Tibial artery (tissue), 4 donors: ENCODE results near the gene NAPB.

Experiments
- DNase-seq, 2 donors: peaks; one replicate each; pipeline ENCODE4 v3.0.0-alpha.2; 2019
- H3K27ac ChIP-seq, 2 donors: fragments of 200-600 bp; sonication (generic) in 1 of 2; 1 replicate in 1 of 2; 2 replicates in 1 of 2; pipeline ENCODE4 v1.5.1; 2018 to 2019; ENCODE audit warnings: mild to moderate bottlenecking in 1 of 2
- H3K27me3 ChIP-seq, 2 donors: fragments of 200-600 bp; sonication (generic) in 1 of 2; one replicate each; pipeline versions ENCODE4 v1.5.1 to v1.6.0; 2016 to 2019
- H3K36me3 ChIP-seq, 3 donors: fragments of 200-600 bp; sonication (generic) in 2 of 3; one replicate each; pipeline ENCODE4 v1.5.1; 2016 to 2019; ENCODE audit warnings: mild to moderate bottlenecking in 2 of 3
- H3K4me1 ChIP-seq, 4 donors: fragments of 200-600 bp; sonication (generic) in 2 of 4; 1 replicate in 3 of 4; 2 replicates in 1 of 4; pipeline ENCODE4 v1.5.1; 2016 to 2019
- H3K4me3 ChIP-seq, 2 donors: fragments of 200-600 bp; sonication (generic) in 1 of 2; 1 replicate in 1 of 2; 2 replicates in 1 of 2; pipeline ENCODE4 v1.5.1; 2018 to 2019; ENCODE audit warnings: mild to moderate bottlenecking in 2 of 2
- H3K9me3 ChIP-seq, 3 donors: fragments of 200-600 bp; sonication (generic) in 1 of 3; one replicate each; pipeline ENCODE4 v1.5.1; 2016 to 2019
- intact Hi-C: fragments of 100-400 bp; cut with DNase I; formaldehyde crosslinking; loops from one replicate; pipeline ENCODE4 v1.15.0; 2023; ENCODE audit warnings: low total_unique reads
- TF ChIP-seq, protein P1 (sequence below), 2 experiments: fragments of 200-600 bp in 1 of 2; fragments of 450-650 bp in 1 of 2; IDR thresholded peaks; one replicate each; pipeline ENCODE4 v1.5.1; 2017 to 2019; ENCODE audit warnings: antibody characterized with exemption in 2 of 2, mild to moderate bottlenecking in 1 of 2, moderate library complexity in 1 of 2

Gene NAPB

DNA sequence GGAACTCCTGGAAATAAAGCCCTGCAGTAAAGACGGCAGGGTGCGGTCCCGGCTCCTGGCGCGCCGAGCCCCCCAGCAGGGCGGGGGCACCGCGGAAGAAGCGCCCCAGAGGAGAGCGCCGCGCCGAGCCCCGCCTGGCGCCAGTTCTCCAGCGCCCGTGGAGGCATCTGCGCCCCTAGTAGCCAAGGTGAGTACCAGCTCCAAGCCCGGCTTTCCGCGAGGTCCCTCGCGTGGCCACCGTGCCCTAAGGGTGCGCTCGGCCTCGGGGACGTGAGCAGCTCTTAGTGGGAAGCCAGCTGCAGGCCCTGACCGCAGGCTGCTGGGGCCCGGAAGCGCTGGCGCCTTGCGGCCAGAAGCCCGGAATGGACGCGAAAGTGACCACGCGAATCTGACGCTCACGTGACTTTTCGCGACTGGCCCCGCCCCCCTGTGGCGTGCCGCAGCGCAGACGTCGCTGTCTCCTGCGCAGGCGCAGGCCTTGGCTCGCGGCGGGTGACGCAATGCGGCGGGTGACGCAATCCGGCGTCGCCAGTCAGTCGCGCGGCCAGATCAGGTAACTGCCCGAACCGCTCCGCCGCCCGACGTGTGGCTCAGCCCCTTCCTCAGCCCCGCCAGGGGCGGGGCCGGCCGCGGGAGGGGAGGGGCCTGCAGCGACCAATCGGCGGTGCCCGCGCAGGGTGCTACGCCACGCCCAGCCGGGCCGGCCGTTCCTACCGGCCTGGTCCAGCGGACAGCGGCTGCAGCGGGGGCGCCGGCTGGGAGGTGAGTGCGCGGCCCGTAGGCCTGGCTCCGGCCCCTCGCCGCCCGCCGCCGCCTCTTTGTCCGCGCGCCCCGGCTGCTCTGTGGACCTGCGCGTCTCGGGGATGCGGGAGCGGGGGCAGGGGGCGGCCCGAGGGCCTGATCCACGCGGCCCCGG, 59.6 kb downstream of the NAPB start, which contains the start of gene GZF1:
GZF1 (plus strand) TSS at position 707 of the 916 bp plus-strand sequence. CDS start 2,202 bp downstream, outside the sequence.
- intact Hi-C loops = no loop called here
- no peaks in the 10 kb centered on the region for H3K9me3 ChIP-seq
- TF ChIP-seq, protein P1, sequence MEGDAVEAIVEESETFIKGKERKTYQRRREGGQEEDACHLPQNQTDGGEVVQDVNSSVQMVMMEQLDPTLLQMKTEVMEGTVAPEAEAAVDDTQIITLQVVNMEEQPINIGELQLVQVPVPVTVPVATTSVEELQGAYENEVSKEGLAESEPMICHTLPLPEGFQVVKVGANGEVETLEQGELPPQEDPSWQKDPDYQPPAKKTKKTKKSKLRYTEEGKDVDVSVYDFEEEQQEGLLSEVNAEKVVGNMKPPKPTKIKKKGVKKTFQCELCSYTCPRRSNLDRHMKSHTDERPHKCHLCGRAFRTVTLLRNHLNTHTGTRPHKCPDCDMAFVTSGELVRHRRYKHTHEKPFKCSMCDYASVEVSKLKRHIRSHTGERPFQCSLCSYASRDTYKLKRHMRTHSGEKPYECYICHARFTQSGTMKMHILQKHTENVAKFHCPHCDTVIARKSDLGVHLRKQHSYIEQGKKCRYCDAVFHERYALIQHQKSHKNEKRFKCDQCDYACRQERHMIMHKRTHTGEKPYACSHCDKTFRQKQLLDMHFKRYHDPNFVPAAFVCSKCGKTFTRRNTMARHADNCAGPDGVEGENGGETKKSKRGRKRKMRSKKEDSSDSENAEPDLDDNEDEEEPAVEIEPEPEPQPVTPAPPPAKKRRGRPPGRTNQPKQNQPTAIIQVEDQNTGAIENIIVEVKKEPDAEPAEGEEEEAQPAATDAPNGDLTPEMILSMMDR (IDR thresholded peaks at IDR 0.05) = peak; percentile 11 to 49
- H3K4me3 ChIP-seq = peak within 1 kb of the TSS; percentile 67 to 77
- peaks cover 10 to 14% (median 14%) of the 10 kb centered on the region in 3 donors for H3K36me3 ChIP-seq
- peak; percentile 96 to 100 for DNase-seq
- H3K27me3 ChIP-seq = no peaks in the 10 kb centered on the region
- peaks cover 0 to 51% (median 39%) of the 10 kb centered on the region in 4 donors for H3K4me1 ChIP-seq
- peak within 1 kb of the TSS; percentile 95 to 99 for H3K27ac ChIP-seq

DNA sequence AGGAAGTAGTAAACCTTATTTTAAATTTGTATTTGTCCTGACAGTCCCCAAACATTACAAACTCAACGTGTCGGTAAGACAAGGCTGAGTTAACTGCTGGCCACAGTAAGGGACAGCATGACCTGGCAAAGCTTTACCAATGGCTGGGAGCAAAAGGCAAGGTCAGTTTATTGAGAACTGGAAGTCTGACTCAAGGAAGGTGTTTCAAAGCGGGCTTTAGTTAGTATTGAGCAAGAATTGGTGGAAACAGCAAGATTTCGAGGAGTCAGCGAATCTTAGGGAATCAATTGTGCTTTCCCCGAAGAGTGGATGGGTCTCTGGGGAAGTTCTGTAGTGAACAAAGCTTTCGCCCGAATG, 60.2 kb downstream of the NAPB start:
- intact Hi-C loops = no loop called here
- DNase-seq = no peak
- TF ChIP-seq, protein P1 (IDR thresholded peaks at IDR 0.05) = no peak
- peaks cover 10 to 16% (median 14%) of the 10 kb centered on the region in 3 donors for H3K36me3 ChIP-seq
- no peaks in the 10 kb centered on the region for H3K27me3 ChIP-seq
- no peaks in the 10 kb centered on the region for H3K9me3 ChIP-seq
- H3K4me3 ChIP-seq = peak overlapping the region; percentile 67 to 77
- peaks cover 0 to 44% (median 37%) of the 10 kb centered on the region in 4 donors for H3K4me1 ChIP-seq
- H3K27ac ChIP-seq = peak overlapping the region; percentile 95 to 99

DNA sequence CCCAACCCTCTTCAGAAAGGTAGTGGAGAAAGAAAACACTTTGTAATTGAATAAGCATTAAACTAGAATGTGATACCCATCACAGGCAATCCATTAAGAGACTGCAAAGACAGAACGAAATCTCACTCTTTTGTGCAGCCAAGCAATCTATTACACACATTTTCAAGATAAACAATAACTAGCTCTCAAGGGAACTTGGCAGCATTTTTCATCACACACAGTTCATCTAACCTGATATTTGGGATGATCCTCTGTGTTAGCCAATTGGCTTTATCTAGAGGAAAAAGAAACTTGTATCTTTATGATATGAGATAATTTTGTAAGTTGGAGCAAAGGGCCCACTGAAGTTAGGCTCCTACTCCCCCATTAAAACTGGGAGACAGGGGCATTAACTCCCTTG, 60.8 kb downstream of the NAPB start:
- TF ChIP-seq, protein P1 (IDR thresholded peaks at IDR 0.05) = no peak
- H3K4me1 ChIP-seq = peaks cover 0 to 39% (median 31%) of the 10 kb centered on the region in 4 donors
- no peaks in the 10 kb centered on the region for H3K9me3 ChIP-seq
- H3K4me3 ChIP-seq = no peak overlapping the region
- intact Hi-C loops = no loop called here
- peaks cover 8 to 19% (median 11%) of the 10 kb centered on the region in 3 donors for H3K36me3 ChIP-seq
- no peak for DNase-seq
- peak overlapping the region; percentile 95 to 99 for H3K27ac ChIP-seq
- no peaks in the 10 kb centered on the region for H3K27me3 ChIP-seq

DNA sequence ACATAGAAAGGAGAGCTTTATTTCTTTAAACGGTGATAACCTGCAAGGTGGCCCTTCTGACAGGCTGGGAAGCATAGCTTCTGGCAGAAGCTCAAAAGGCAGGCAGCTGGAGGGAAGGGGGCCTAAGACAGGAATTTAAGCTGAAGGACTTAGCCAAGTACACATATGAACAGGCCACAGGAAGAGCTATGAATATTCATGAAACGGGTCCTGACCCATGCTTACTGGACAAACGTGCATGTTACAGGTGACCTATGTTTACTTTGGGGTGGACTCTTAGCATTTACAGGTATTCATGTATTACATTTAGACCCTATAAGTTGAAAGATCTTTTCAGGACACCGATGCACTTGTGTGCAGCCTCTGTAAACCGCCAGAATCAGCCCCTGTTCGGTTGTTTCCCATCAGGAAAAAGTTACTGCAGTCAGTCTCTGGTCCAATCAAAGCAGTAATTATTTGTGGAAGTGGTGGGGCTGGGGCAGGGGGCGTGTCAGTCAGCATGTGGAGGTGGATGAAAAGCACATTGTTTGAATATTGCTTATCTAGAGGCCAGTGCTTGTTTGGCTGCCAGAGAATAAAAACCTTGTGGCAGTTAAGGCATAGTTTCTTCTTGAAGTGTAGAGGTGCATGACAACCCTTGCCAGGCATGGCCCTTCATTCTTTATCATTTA, 62.2 kb downstream of the NAPB start:
- H3K27ac ChIP-seq = peak overlapping the region; percentile 86 to 98
- no peaks in the 10 kb centered on the region for H3K9me3 ChIP-seq
- intact Hi-C loops = loop anchor here (10.0 kb wide), 1 partner anchor 214 kb away; no protein-coding TSS in a partner anchor
- H3K4me3 ChIP-seq = no peak overlapping the region
- TF ChIP-seq, protein P1 (IDR thresholded peaks at IDR 0.05) = no peak
- no peak for DNase-seq
- H3K36me3 ChIP-seq = peaks cover 7 to 23% (median 14%) of the 10 kb centered on the region in 3 donors
- no peaks in the 10 kb centered on the region for H3K27me3 ChIP-seq
- H3K4me1 ChIP-seq = peaks cover 0 to 37% (median 29%) of the 10 kb centered on the region in 4 donors

DNA sequence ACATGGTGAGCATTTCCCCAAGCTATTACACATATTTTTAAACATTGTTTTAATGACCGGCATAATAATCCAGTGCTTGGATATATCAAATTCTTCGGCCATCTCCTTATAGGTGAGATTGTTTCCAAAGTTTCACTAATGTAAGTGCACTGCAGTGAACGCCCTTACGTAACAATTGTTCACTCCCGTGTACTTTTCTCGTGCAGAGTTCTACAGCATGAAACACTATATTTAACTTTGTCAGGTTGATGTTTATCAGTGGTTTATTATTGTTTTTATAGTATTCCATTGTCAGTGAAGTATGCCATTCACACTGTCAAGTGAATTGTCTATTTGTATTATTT, 62.8 kb downstream of the NAPB start:
- no peaks in the 10 kb centered on the region for H3K27me3 ChIP-seq
- peak overlapping the region; percentile 86 to 98 for H3K27ac ChIP-seq
- H3K36me3 ChIP-seq = peaks cover 8 to 27% (median 17%) of the 10 kb centered on the region in 3 donors
- peaks cover 0 to 32% (median 25%) of the 10 kb centered on the region in 4 donors for H3K4me1 ChIP-seq
- H3K4me3 ChIP-seq = peak overlapping the region; percentile 69 to 71
- no peak for DNase-seq
- H3K9me3 ChIP-seq = no peaks in the 10 kb centered on the region
- TF ChIP-seq, protein P1 (IDR thresholded peaks at IDR 0.05) = no peak
- intact Hi-C loops = loop anchor here (10.0 kb wide), 1 partner anchor 214 kb away; no protein-coding TSS in a partner anchor
